Activated CD8-positive, alpha-beta memory T cell treated with anti-CD3 and anti-CD28 coated beads for 48 hours (primary cell): Measurements from ENCODE around the gene DOCK7.

Experiments used
- DNase-seq, 3 experiments: peaks; one replicate each; pipeline ENCODE4 v3.0.0-alpha.2; 2020; ENCODE audit warnings: low read depth in 2 of 3, low spot score in 2 of 3

Gene DOCK7

DNA sequence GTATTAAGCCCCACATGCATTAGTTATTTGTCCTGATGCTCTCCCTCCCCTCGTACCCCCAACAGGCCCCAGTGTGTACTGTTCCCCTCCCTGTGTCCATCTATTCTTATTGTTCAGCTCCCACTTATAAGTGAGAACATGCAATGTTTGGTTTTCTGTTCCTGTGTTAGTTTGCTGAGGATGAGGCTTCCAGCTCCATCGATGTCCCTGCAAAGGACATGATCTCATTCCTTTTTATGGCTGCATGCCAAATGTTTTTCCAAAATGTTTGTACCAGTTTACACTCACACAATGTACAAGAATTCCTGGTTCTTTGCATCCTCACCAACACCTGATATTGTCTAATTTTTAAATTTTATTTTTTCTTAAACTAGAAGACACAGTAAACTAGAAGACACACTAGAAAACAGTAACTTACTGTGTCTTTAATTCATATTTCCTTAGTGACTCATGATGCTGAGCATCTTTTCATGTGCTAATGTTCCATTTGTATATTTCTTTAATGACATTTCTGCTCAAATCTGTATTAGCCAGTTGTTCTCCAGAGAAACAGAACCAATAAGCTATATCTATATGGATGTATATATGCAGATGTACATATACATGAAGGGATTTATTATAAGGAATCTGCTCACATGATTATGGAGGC lies 270.7 kb downstream of the DOCK7 start:
- no peak for DNase-seq

DNA sequence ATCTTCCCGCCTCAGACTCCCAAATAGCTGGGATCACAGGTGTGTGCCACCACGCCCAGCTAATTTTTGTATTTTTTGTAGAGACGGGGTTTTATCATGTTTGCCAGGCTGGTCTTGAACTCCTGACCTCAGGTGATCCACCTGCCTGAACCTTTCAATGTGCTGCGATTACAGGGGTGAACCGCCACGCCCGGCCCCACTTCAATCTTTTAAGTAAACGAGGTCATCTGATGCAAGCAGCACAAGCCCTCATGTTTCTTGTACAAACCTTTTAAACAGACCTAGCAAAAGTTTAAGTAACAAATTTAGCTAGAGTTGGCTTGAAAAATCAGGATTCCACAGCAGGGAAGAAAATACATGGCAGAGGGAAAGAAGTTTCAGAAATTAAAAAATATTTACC lies 272.5 kb downstream of the DOCK7 start:
- no peak for DNase-seq

DNA sequence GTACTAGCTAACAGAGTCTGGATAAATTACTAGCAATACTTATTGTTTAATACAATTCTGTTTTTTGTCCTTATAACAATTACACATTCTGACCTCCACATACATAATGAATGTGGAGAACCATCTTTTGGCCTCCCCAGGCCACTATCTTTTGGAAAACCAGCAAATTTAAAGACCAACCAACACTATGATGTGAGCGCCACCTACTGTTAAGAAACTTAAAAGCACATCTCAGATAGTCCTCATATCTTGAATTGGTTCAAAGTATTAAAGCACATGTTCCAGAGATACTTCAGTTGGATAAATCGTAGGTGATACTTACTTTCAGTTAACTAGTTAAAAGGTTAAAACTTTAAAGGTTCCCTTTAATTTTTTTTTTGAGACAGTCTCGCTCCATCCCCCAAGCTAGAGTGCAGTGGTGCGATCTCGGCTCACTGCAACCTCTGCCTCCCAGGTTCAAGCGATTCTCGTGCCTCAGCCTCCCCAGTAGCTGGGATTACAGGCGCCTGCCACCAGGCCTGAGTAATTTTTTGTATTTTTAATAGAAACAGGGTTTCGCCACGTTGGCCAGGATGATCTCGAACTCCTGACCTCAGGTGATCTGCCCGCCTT lies 280.7 kb downstream of the DOCK7 start:
- no peak for DNase-seq

GRCh38 chr1:62406576-62406975 lies 281.6 kb downstream of the DOCK7 start:
- no peak for DNase-seq

DNA sequence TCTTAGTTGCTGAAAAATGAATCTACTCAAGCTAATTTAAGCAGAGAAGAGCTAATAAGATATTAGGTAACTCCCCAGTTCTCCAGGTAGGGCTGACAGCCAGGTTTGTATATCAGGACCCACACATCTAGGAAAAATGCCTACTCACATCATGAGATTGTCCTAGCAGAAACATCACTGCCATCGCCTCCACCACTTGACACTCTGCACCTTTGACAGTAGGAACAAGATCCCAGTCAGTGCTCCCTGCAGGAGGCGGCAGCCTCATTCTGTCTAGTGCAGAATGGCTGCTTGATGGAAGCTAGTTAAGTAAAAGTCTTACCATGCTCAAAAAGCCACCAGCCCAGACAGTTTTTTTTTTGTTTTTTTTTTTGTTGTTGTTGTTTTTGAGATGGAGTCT lies 282.9 kb downstream of the DOCK7 start:
- DNase-seq = no peak
